Measurements from ENCODE around the gene TRIM40.

Gene TRIM40

DNA sequence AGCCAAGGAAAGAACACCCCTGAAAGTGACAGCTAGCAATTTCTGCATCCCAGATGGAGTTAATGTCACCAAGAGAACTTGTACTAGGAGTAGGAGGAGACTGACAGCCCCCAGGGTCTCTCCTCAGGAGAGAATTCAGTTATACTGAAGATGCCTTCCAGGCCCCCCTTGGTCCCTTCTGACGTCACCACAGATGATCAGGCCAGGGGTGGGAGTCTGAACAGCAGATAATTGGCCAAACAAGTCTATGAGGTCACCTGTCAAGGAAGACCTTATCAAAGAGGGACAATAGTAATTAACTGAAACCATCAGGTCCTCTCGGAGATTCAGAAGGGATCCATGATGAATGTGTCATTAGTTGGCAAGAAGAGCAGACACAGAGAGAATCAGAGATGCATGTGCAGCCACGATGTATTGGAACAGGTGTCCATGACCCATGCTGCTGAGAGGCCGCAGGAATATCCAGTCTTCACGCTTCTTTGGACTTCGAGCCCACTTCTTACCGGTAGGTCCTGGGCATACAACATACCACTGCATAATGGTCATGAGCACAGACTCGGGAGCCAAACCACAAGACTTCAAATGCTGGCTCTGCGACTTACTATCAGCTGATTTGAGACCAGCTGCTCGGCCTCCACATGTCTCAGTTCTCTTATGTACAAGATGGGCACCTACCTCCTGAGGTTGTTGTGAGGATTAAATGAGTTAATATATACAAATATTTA is 14.9 kb downstream of the TRIM40 start:
- DNase-seq (ENCODE audit: low read depth): no peak
- TF ChIP-seq, protein P1, sequence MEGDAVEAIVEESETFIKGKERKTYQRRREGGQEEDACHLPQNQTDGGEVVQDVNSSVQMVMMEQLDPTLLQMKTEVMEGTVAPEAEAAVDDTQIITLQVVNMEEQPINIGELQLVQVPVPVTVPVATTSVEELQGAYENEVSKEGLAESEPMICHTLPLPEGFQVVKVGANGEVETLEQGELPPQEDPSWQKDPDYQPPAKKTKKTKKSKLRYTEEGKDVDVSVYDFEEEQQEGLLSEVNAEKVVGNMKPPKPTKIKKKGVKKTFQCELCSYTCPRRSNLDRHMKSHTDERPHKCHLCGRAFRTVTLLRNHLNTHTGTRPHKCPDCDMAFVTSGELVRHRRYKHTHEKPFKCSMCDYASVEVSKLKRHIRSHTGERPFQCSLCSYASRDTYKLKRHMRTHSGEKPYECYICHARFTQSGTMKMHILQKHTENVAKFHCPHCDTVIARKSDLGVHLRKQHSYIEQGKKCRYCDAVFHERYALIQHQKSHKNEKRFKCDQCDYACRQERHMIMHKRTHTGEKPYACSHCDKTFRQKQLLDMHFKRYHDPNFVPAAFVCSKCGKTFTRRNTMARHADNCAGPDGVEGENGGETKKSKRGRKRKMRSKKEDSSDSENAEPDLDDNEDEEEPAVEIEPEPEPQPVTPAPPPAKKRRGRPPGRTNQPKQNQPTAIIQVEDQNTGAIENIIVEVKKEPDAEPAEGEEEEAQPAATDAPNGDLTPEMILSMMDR (IDR thresholded peaks at IDR 0.05; ENCODE audit: control insufficient read depth, extremely low read depth, insufficient read depth): no peak

DNA sequence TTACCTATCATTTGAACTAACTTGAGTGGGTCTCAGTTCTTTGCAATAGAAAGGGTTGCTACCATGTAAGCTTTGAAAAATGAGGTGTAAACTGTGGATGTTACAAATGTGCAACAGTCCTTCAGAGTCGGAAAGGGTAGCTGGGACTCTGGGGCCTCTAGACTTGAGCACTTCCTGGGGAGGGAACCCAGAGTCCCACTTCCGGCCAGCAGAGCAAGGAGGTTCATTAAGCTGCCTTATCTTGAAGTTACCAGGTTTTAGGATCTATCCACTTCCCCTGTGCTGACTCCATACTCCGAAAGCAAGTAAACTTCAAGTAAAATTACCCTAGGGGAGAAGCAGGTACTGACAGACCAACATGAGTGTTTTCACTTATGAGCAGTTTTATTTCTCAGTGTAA is 15.6 kb downstream of the TRIM40 start:
- no peak overlapping the region for H3K4me3 ChIP-seq (ENCODE audit: low read depth, low read length)
- DNase-seq (ENCODE audit: low read depth): no peak
- TF ChIP-seq, protein P1 (IDR thresholded peaks at IDR 0.05; ENCODE audit: control insufficient read depth, extremely low read depth, insufficient read depth): no peak

More for the DNA sequence above, 14.9 kb downstream of the TRIM40 start:
- no peak overlapping the region for H3K4me3 ChIP-seq (ENCODE audit: low read depth, low read length)

DNA sequence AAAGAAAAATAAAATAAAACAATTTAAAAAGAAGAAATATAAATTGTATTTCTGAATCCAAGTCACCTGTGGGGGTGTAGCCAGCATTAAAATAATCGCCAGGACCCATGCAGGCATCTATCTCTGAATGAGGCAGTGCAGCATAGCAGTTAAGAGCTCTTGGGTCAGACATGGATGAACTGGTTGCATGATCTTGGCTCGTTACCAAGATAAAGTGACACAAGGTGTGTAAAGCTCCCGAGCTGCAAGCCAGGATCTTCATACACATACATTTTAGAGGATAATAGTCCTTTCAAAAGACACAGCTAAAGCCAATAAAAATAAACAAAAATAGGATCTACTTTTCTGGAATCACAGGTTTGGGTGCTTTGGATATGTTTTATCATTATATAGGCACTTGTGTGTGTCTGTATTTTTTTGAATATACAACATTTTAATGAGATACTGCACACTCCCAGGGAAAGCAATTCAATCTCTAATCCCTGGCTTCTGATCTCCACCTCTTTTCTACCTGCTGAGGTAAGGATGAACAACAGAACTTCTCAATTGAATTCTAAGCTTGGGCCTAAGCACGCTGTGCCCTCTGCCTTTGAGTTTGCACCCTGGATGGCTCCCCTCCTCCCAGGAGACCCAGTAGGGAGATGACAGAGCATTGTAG is 16.2 kb downstream of the TRIM40 start:
- DNase-seq (ENCODE audit: low read depth): peak; percentile 69
- no peak overlapping the region for H3K4me3 ChIP-seq (ENCODE audit: low read depth, low read length)
- TF ChIP-seq, protein P1 (IDR thresholded peaks at IDR 0.05; ENCODE audit: control insufficient read depth, extremely low read depth, insufficient read depth): no peak

DNA sequence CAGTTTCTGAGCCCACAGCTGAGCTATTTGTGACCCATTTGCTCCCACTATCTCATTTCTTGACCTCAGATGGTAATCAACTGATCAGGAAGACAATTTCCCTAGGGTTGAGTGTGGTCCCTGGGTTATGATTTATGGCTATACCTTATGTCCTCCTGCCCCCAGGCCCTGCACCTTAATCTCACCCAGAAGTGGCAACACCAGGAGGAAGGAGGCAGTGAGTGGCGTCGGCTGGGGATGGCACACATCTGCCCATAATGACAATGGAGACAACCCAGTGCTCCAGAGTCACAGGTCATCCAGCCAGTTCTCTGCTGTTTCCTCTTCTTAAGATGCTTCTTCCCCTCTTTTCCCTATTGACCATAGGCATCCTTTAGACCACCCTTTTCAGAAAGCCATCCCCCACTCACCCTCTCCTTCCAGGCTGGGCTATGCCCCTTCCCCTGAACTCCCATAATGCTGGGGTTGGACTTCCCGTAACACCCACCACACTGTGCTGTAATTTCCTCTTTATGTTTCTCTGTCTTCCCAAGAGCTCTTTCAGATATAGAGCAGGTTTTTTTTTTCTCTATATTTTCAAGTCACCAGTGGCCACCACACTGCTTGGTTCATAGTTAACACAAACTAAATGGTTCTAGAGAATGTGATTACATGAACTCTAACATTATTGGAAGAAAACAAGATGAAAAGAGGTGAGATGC is 17.1 kb downstream of the TRIM40 start:
- TF ChIP-seq, protein P1 (IDR thresholded peaks at IDR 0.05; ENCODE audit: control insufficient read depth, extremely low read depth, insufficient read depth): no peak
- H3K4me3 ChIP-seq (ENCODE audit: low read depth, low read length): no peak overlapping the region
- no peak for DNase-seq (ENCODE audit: low read depth)

DNA sequence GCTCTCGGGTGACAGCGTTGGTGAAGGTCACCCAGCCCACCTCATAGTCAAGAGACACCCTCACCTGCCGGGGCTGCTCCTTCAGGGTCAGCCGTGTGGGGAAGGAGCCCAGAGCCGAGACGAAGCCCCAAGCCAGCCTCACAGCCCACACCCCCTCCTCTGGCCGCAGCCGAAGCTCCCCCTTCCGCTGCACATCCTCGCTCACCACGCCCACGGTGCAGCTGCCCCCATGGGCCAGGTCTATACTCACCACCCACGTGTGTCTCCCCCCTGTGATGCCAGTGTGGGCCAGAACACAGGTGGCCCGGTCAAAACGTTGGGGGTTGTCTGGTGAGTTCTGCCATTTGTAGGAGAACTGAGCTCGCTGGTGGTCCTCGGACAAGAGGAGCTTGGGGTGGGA is 18.1 kb downstream of the TRIM40 start:
- DNase-seq (ENCODE audit: low read depth): no peak
- TF ChIP-seq, protein P1 (IDR thresholded peaks at IDR 0.05; ENCODE audit: control insufficient read depth, extremely low read depth, insufficient read depth): no peak
- no peak overlapping the region for H3K4me3 ChIP-seq (ENCODE audit: low read depth, low read length)

DNA sequence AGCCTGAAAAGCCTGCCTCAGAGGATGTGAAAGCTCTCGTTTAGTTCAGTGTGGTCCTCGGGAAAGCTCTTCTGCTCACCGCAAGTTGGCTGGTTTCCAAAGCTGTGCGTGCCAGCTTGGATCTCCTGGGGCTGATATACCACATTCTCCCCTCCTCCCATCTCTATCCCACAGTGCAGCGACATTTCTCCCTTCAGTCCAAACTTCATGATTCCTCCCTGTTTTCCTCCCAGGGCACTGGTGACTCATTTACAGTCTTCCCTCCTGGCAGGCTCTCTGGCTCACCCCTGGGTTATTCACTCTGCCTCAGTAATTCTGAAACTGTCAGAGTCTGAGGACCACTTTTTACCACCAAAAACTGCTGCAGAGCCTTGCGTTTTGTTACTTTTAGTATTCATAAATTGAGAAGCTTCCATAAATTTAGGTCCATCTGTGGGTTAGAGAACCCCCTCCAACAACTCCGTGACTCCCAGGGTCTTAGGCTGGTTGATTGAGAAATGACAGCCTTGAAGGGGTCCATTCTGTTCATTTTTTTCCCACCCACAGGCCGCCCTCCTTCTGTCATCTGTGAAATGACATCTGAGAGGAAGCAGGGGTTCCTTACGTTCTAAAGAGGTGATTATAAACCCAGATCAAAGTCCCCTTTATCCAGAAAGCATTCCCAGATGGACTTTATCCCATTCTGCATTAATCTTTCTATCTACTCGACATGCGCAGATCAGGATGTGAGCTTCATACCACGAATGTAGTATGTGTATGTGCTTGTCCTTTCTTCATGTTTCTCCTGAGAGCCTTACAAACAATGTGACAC is 19.0 kb downstream of the TRIM40 start:
- TF ChIP-seq, protein P1 (IDR thresholded peaks at IDR 0.05; ENCODE audit: control insufficient read depth, extremely low read depth, insufficient read depth): no peak
- no peak overlapping the region for H3K4me3 ChIP-seq (ENCODE audit: low read depth, low read length)
- DNase-seq (ENCODE audit: low read depth): no peak

Measured in LNCaP clone FGC (cell line).